H1 (cell line): Measurements from ENCODE around the gene SYT14. TPM values are rescaled to one million over a fixed set of nuclear protein-coding genes. Genes with fewer than 3 reads are reported as not detected.

Experiments
- CTCF ChIA-PET: fragments of 300-600 bp; sonication (Branson Sonifier 250); formaldehyde crosslinking; loops from one replicate; lab custom pipeline; 2021; ENCODE audit not compliant: partially characterized antibody; lab: Charles Lee
- POLR2A ChIA-PET: fragments of 300-600 bp; sonication (Branson Sonifier 250); formaldehyde crosslinking; loops from one replicate; lab custom pipeline; 2021; ENCODE audit warnings: inconsistent platforms; ENCODE audit not compliant: partially characterized antibody; lab: Charles Lee
- DNase-seq, 2 experiments: peaks; one replicate each; pipeline versions ENCODE4 v3.0.0 to v3.0.0-alpha.2; 2010 to 2022; ENCODE audit warnings: low spot score in 2 of 2, low read depth in 1 of 2, mixed read lengths in 1 of 2
- FAIRE-seq: peaks from 2 replicates; lab custom pipeline; 2011; peaks lifted over from hg19 to GRCh38; lab: Jason Lieb, UNC
- H2AFZ ChIP-seq: 2 replicates; pipeline ENCODE4 v1.8.1; 2012; ENCODE audit warnings: low read length, inconsistent platforms
- H2AK5ac ChIP-seq: 2 replicates; pipeline ENCODE4 v1.6.1; 2013; ENCODE audit warnings: low read depth, low read length
- H2BK120ac ChIP-seq: replicated peaks from 2 replicates; pipeline ENCODE3; 2013; ENCODE audit warnings: low read depth, low read length, inconsistent platforms
- H2BK12ac ChIP-seq: 2 replicates; pipeline ENCODE4 v1.6.1; 2013; ENCODE audit warnings: low read depth, low read length
- H2BK15ac ChIP-seq: 2 replicates; pipeline ENCODE4 v1.6.1; 2013; ENCODE audit warnings: low read length
- H2BK20ac ChIP-seq: 2 replicates; pipeline ENCODE4 v1.6.1; 2013; ENCODE audit warnings: low read length
- H2BK5ac ChIP-seq: 2 replicates; pipeline ENCODE4 v1.6.1; 2013; ENCODE audit warnings: low read depth, low read length
- H3K14ac ChIP-seq: 2 replicates; pipeline ENCODE4 v1.6.1; 2013; ENCODE audit warnings: inconsistent platforms; ENCODE audit not compliant: insufficient read length
- H3K18ac ChIP-seq: 2 replicates; pipeline ENCODE4 v1.6.1; 2013; ENCODE audit warnings: low read length; ENCODE audit errors: extremely low read depth
- H3K23ac ChIP-seq: 2 replicates; pipeline ENCODE4 v1.6.1; 2013; ENCODE audit warnings: inconsistent platforms; ENCODE audit not compliant: insufficient read length
- H3K23me2 ChIP-seq: 2 replicates; pipeline ENCODE4 v1.6.1; 2013; ENCODE audit warnings: low read depth, low read length
- H3K27ac ChIP-seq: 2 replicates; pipeline ENCODE4 v1.6.1; 2011; ENCODE audit warnings: low read depth, low read length, inconsistent platforms
- H3K27me3 ChIP-seq, 4 experiments: replicated peaks in 1 of 4; 1 replicate in 1 of 4; 2 replicates in 3 of 4; pipeline versions ENCODE4 v1.6.1 to v1.8.1; 2011 to 2013; ENCODE audit warnings: low read length in 3 of 4, mild to moderate bottlenecking in 3 of 4, inconsistent platforms in 2 of 4, mixed read lengths in 2 of 4, moderate library complexity in 1 of 4; ENCODE audit not compliant: control insufficient read depth in 3 of 4, insufficient read depth in 3 of 4; ENCODE audit errors: extremely low read depth in 1 of 4
- H3K36me3 ChIP-seq, 4 experiments: 2 replicates each; pipeline versions ENCODE4 v1.6.1 to v1.8.1; 2011 to 2013; ENCODE audit warnings: mild to moderate bottlenecking in 4 of 4, low read length in 3 of 4, moderate library complexity in 2 of 4, control low read depth in 1 of 4, inconsistent platforms in 1 of 4; ENCODE audit not compliant: insufficient read depth in 4 of 4, control insufficient read depth in 2 of 4
- H3K4ac ChIP-seq: replicated peaks from 2 replicates; pipeline ENCODE3; 2013; ENCODE audit warnings: low read length, low read depth, mixed read lengths, inconsistent platforms; ENCODE audit not compliant: insufficient read length
- H3K4me1 ChIP-seq, 4 experiments: replicated peaks in 1 of 4; 1 replicate in 1 of 4; 2 replicates in 3 of 4; pipeline versions ENCODE4 v1.6.1 to v1.8.1; 2011 to 2013; ENCODE audit warnings: low read length in 3 of 4, inconsistent platforms in 2 of 4, mixed read lengths in 1 of 4; ENCODE audit not compliant: insufficient read depth in 4 of 4, control insufficient read depth in 3 of 4
- H3K4me2 ChIP-seq, 2 experiments: 2 replicates each; pipeline versions ENCODE4 v1.6.1 to v1.8.1; 2011 to 2013; ENCODE audit warnings: low read depth in 2 of 2, low read length in 2 of 2, control low read depth in 1 of 2, inconsistent platforms in 1 of 2, mild to moderate bottlenecking in 1 of 2; ENCODE audit not compliant: insufficient read depth in 1 of 2
- H3K4me3 ChIP-seq, 4 experiments: fragments of 200-600, 300-600 bp in 1 of 4; sonication (generic), shearing (Covaris generic), sonication (Bioruptor Twin) in 1 of 4; 2 replicates each; pipeline versions ENCODE4 v1.5.1 to v1.8.1; 2011 to 2016; ENCODE audit warnings: low read length in 4 of 4, low read depth in 3 of 4, control low read depth in 2 of 4, inconsistent platforms in 2 of 4, mild to moderate bottlenecking in 2 of 4, mixed read lengths in 1 of 4, moderate library complexity in 1 of 4; ENCODE audit not compliant: insufficient read depth in 2 of 4; ENCODE audit errors: extremely low read depth in 1 of 4
- H3K56ac ChIP-seq: replicated peaks from 2 replicates; pipeline ENCODE3; 2013; ENCODE audit warnings: low read depth, mild to moderate bottlenecking, mixed read lengths, low read length, inconsistent platforms; ENCODE audit not compliant: insufficient read length
- H3K79me1 ChIP-seq: 2 replicates; pipeline ENCODE4 v1.6.1; 2013; ENCODE audit warnings: low read depth, low read length, control low read depth
- H3K79me2 ChIP-seq, 2 experiments: 2 replicates each; pipeline versions ENCODE4 v1.6.1 to v1.8.1; 2012 to 2013; ENCODE audit warnings: low read length in 2 of 2, mild to moderate bottlenecking in 2 of 2, inconsistent platforms in 1 of 2; ENCODE audit not compliant: insufficient read depth in 2 of 2, control insufficient read depth in 1 of 2
- H3K9ac ChIP-seq, 4 experiments: replicated peaks in 1 of 4; 1 replicate in 1 of 4; 2 replicates in 3 of 4; pipeline versions ENCODE4 v1.6.1 to v1.8.1; 2011 to 2013; ENCODE audit warnings: low read depth in 3 of 4, low read length in 3 of 4, control low read depth in 2 of 4, mild to moderate bottlenecking in 2 of 4, moderate library complexity in 2 of 4, inconsistent platforms in 1 of 4; ENCODE audit errors: extremely low read depth in 1 of 4
- H3K9me3 ChIP-seq, 2 experiments: 2 replicates each; pipeline versions ENCODE4 v1.6.1 to v1.8.1; 2012 to 2013; ENCODE audit warnings: mild to moderate bottlenecking in 2 of 2, moderate library complexity in 2 of 2, control low read depth in 1 of 2, inconsistent platforms in 1 of 2, low read depth in 1 of 2, low read length in 1 of 2, mixed read lengths in 1 of 2; ENCODE audit not compliant: insufficient read depth in 2 of 2
- H4K20me1 ChIP-seq, 2 experiments: replicated peaks in 1 of 2; 2 replicates each; pipeline versions ENCODE3 to v1.8.1; 2011 to 2013; ENCODE audit warnings: inconsistent platforms in 2 of 2, low read length in 2 of 2, mild to moderate bottlenecking in 1 of 2; ENCODE audit not compliant: insufficient read depth in 2 of 2, control insufficient read depth in 1 of 2
- H4K5ac ChIP-seq: 2 replicates; pipeline ENCODE4 v1.6.1; 2013; ENCODE audit warnings: low read length, low read depth, mixed read lengths, inconsistent platforms; ENCODE audit not compliant: insufficient read length
- H4K8ac ChIP-seq: 2 replicates; pipeline ENCODE4 v1.8.0; 2013; ENCODE audit warnings: mild to moderate bottlenecking, moderate library complexity, low read length, inconsistent platforms; ENCODE audit not compliant: insufficient read depth; ENCODE audit errors: extremely low read depth
- H4K91ac ChIP-seq: replicated peaks from 2 replicates; pipeline ENCODE3; 2013; ENCODE audit warnings: low read length, mixed read lengths, inconsistent platforms; ENCODE audit not compliant: insufficient read length
- BACH1 ChIP-seq: IDR thresholded peaks from 2 replicates; pipeline ENCODE4 v1.6.1; 2012; ENCODE audit warnings: low read length, improper control_type of control experiment
- BRCA1 ChIP-seq: IDR thresholded peaks from 2 replicates; pipeline ENCODE4 v1.6.1; 2012; ENCODE audit warnings: low read depth, low read length, improper control_type of control experiment
- EP300 ChIP-seq, 2 experiments: IDR thresholded peaks; 1 replicate in 1 of 2; 2 replicates in 1 of 2; pipeline ENCODE4 v1.6.1; 2011 to 2012; ENCODE audit warnings: low read depth in 2 of 2, low read length in 2 of 2, mild to moderate bottlenecking in 2 of 2, borderline replicate concordance in 1 of 2, inconsistent platforms in 1 of 2, moderate library complexity in 1 of 2
- FOSL1 ChIP-seq: IDR thresholded peaks from 2 replicates; pipeline ENCODE4 v1.6.1; 2011; ENCODE audit warnings: mild to moderate bottlenecking, low read depth, low read length, moderate library complexity; ENCODE audit not compliant: insufficient read depth
- JUN ChIP-seq: IDR thresholded peaks from 2 replicates; pipeline ENCODE4 v1.6.1; 2011; ENCODE audit warnings: low read depth, mild to moderate bottlenecking, improper control_type of control experiment, low read length
- KDM1A ChIP-seq: fragments of 200-600, 300-600 bp; sonication (generic); IDR thresholded peaks from 2 replicates; pipeline ENCODE4 v1.7.1; 2016; ENCODE audit warnings: mild to moderate bottlenecking, low read length, borderline replicate concordance
- KDM5A ChIP-seq: fragments of 200-600 bp; IDR thresholded peaks from 2 replicates; pipeline ENCODE4 v1.7.1; 2012; ENCODE audit warnings: mild to moderate bottlenecking, low read length, inconsistent platforms, mixed read lengths
- NRF1 ChIP-seq: IDR thresholded peaks from 2 replicates; pipeline ENCODE4 v1.6.1; 2011; ENCODE audit warnings: mild to moderate bottlenecking, low read depth, low read length, improper control_type of control experiment
- RBBP5 ChIP-seq: IDR thresholded peaks from 2 replicates; pipeline ENCODE4 v1.7.1; 2012; ENCODE audit warnings: low read depth, mild to moderate bottlenecking, inconsistent platforms, low read length, moderate library complexity, borderline replicate concordance
- SP2 ChIP-seq: IDR thresholded peaks from 2 replicates; pipeline ENCODE4 v1.6.1; 2012; ENCODE audit warnings: mild to moderate bottlenecking, low read length, inconsistent platforms
- SUZ12 ChIP-seq: fragments of 200-600 bp; sonication (generic); IDR thresholded peaks from 2 replicates; pipeline ENCODE4 v1.6.1; 2012; ENCODE audit warnings: mild to moderate bottlenecking, inconsistent platforms, low read length, moderate library complexity, mixed read lengths
- TAF7 ChIP-seq: optimal IDR thresholded peaks from 2 replicates; pipeline ENCODE3; 2011; ENCODE audit warnings: low read depth, mild to moderate bottlenecking, inconsistent platforms, low read length, moderate library complexity, borderline replicate concordance
- WGBS, 2 experiments: shearing (Covaris generic) in 1 of 2; methylation state at CpG; one replicate each; pipeline versions ENCODE4 v1.1.6 to v1.1.7; 2013 to 2015; ENCODE audit warnings: low lambda C conversion rate in 2 of 2, mixed read lengths in 2 of 2, inconsistent platforms in 1 of 2, low coverage in 1 of 2, missing lambda C conversion rate in 1 of 2; ENCODE audit not compliant: insufficient replicate concordance in 2 of 2, insufficient coverage in 1 of 2, insufficient read length in 1 of 2; ENCODE audit errors: extremely low coverage in 1 of 2, missing lambda C conversion rate in 1 of 2; 5-methylcytosine and 5-hydroxymethylcytosine counted together
- polyA plus RNA-seq, 7 experiments: library from polyadenylated mRNA; depleted of rRNA in 3 of 7; stranded (reverse) in 5 of 7; unstranded in 2 of 7; fragments of >200 nt in 5 of 7; fragments of 200-250 nt in 2 of 7; gene quantifications; 1 replicate in 5 of 7; 2 replicates in 1 of 7; 4 replicates in 1 of 7; pipeline versions ENCODE4 v1.2.1 to v1.2.3, GENCODE V29; 2011 to 2013; ENCODE audit warnings: missing spikeins in 2 of 7, mixed read lengths in 2 of 7
- total RNA-seq: library from RNA; stranded (reverse); fragmentation: NEBNext Ultra II Directional; extraction: Animal tissue kit (Norgen Biotek cat#: 25700); gene quantifications from 2 replicates; pipeline ENCODE4 v1.2.1, GENCODE V29; 2021

The SYT14 gene
- total and polyA plus RNA-seq, 2 of the 8 experiments (the other 6 are each of a cell fraction or from before 2014, with no cell fraction given): 2.3 to 18.4 TPM

DNA sequence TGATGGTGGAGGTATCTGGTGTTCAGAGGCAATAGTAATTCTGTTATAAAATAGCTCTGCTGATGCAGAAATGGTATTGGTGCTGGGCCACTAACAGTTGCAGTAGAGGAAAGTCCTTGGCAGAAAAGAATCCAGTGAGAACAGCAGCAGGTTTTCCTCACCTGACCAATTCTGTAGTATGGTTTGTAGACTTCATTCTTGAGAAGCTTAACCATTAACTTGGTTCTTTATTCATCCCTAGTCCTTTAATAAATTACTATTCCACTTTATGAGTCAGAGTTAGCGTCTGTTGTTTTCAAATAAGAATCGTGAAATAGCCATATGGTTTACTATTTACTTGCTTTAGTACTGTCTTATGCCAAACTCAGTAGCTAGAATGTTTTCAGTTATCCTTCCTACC lies 166.1 kb downstream of the SYT14 start:
- DNase-seq (no peak), FAIRE-seq (no peak)

More for the DNA sequence above, 166.1 kb downstream of the SYT14 start:
- H3K4ac ChIP-seq: no peak overlapping the region
- no peaks in the 10 kb centered on the region for H3K79me2 ChIP-seq
- no peak overlapping the region for H3K56ac ChIP-seq
- no peak overlapping the region for H4K91ac ChIP-seq
- H3K23me2 ChIP-seq: no peaks in the 10 kb centered on the region; the same call in 1 of the 2 replicates
- H3K9me3 ChIP-seq: no peaks in the 10 kb centered on the region
- no peaks in the 10 kb centered on the region for H3K27me3 ChIP-seq
- no peak overlapping the region for H3K27ac ChIP-seq
- H2AFZ ChIP-seq: no peak overlapping the region
- H3K4me3 ChIP-seq: no peak overlapping the region
- H3K4me2 ChIP-seq: no peak overlapping the region
- H3K9ac ChIP-seq: no peak overlapping the region
- no peak overlapping the region for H4K8ac ChIP-seq
- H3K36me3 ChIP-seq: peaks cover 0 to 9% (median 1%) of the 10 kb centered on the region in 4 experiments; a peak in 3 of 8 replicates
- H3K14ac ChIP-seq: no peak overlapping the region
- no peak overlapping the region for H2BK120ac ChIP-seq
- H4K20me1 ChIP-seq: no peaks in the 10 kb centered on the region
- ChIA-PET CTCF (no interaction called here), POLR2A (no interaction called here)
- H2BK15ac ChIP-seq: no peak overlapping the region
- TF ChIP-seq SP2 (no peak), KDM5A (no peak), TAF7 (no peak), SUZ12 (no peak), EP300 (IDR thresholded peaks at IDR 0.05; ENCODE audit: borderline replicate concordance in 1 of 2, low read depth in 2 of 2, low read length in 2 of 2) (no peak), BRCA1 (no peak), JUN (no peak), FOSL1 (no peak), BACH1 (no peak), NRF1 (no peak), RBBP5 (no peak), KDM1A (no peak)
- no peak overlapping the region for H2BK12ac ChIP-seq
- no peak overlapping the region for H3K18ac ChIP-seq
- no peak overlapping the region for H3K23ac ChIP-seq
- 96% methylated on average over 2 of the region's 2 CpGs; no CpG with 5 or more reads in 1 of the 2 experiments for WGBS, 2 experiments
- H3K4me1 ChIP-seq: no peaks in the 10 kb centered on the region; a peak in 1 of 7 replicates
- no peak overlapping the region for H2BK5ac ChIP-seq
- H2AK5ac ChIP-seq: no peak overlapping the region
- H3K79me1 ChIP-seq: no peaks in the 10 kb centered on the region
- H4K5ac ChIP-seq: no peak overlapping the region
- no peak overlapping the region for H2BK20ac ChIP-seq
